RPMI8226 (cell line): ENCODE results near the gene ITSN1.

Source experiments
- DNase-seq: peaks from one replicate; pipeline ENCODE4 v3.0.0-alpha.2; 2015

ITSN1 gene

DNA sequence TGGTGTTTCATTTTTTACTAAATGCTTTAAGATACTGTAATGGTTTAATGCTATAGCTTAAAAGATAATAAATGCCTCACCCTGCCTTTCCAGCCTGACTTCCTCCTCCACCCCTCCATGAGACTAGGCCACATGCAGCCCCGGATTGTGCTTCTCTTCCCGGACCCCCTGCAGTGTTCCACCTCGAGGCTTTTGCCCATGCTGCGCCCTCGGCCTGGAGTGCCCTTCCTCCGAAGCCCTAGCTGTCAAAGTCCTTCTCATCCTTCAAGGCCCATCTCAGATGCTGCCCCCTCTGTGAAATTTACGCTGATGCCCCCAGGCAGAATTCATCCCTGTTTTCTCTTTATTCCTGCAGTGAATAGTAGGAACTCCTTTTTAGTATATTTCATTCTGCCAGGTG lies 174.8 kb downstream of the ITSN1 start:
- no peak for DNase-seq

GRCh38 chr21:33817663-33818451 lies 175.6 kb downstream of the ITSN1 start:
- no peak for DNase-seq

GRCh38 chr21:33820230-33820770 lies 178.0 kb downstream of the ITSN1 start:
- DNase-seq: no peak

GRCh38 chr21:33820798-33821197 lies 178.5 kb downstream of the ITSN1 start:
- DNase-seq: no peak

GRCh38 chr21:33821503-33822322 lies 179.4 kb downstream of the ITSN1 start:
- DNase-seq: no peak

DNA sequence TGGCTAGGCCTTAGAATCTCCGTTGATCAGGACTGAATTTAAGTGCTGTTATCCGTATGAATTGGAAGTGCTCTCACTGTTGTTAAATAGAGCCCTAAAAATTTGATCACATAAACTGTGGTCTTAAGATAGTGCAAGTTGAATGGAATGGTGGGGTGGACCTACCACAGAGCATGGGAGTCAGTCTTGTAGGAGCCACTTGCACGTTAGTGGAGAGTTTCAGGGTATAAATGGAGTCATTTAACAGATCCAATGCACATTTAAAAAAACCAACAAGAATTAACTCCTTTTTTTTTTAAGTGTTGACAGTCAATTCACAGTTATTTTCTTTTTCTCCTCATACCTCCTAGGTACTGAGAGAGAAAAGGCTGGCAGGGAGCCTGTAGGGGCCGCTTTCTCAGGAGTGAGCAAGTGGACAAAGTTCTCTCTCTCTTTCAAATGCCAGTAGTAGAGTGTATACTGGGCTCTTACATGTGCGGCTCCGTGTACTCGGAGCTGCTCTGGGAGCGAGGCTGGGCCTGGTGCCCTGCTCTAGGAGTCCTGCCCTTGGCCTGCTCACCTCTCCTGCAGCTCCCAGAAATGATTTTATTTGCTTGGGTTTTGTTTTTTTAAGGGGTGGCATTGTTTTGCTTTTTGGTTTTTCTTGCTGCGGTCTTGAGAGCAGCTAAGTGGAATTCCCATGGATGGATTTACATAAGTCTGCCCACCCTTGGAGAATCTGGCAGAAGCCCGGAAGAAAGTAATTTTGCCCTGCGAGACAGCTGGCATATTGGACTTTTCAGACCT lies 182.0 kb downstream of the ITSN1 start:
- no peak for DNase-seq

DNA sequence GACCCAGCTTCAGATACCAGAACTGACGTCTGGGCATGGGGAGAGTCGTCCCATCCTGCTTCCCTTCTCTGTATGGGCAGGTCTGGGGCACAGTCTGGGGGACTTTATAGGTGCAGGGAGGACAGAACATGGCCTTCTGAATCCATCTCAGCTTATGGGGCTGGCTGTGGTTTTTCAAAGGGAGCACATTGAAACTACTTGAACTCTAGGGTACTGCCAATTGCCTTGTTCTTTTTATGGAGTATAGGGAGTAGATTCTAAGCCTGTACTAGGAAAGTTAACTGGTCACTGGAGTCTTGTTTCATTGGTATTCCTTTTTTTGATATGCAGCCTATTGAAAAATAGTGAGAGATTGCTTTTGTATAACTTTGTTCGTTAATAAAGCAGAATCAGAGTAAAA lies 183.1 kb downstream of the ITSN1 start:
- no peak for DNase-seq

DNA sequence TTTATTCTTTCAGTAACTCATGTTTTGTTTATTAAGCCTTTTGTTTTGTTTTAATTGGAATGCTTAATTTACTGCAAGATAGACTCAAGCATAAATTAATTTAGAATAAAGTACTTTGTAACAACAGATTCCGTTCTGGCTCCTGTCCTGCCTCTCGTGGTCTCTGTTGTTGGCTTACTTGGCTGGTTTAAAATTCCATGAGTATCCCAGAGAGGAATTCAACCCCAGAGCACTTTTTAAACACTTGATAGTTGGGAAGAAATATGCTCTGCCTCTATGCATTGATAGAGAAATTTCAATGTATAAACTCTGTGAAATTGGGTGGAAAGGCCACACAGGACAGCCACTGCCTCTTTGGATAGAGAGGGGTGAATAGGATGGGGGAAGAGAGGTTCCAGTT lies 183.6 kb downstream of the ITSN1 start:
- DNase-seq: no peak

DNA sequence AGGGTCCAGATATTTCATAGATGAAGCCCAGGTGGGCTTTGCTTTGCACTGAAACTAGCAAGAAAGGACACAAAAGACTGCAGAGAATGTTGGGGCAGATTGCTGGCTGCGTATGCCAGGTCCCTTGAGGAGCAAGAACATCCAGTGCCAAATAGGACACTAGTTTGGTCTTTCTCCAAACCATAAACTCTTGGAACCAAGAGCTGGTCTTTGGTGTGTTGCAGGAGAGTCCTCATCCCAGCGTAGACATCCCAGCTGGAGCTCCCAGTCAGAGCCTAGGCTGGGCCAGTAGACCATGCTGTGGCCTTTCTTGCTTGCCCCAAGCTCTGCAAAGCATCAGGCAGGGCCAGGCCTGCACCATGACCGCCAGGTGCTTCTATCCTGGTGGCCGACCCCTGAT lies 185.8 kb downstream of the ITSN1 start:
- DNase-seq: no peak

DNA sequence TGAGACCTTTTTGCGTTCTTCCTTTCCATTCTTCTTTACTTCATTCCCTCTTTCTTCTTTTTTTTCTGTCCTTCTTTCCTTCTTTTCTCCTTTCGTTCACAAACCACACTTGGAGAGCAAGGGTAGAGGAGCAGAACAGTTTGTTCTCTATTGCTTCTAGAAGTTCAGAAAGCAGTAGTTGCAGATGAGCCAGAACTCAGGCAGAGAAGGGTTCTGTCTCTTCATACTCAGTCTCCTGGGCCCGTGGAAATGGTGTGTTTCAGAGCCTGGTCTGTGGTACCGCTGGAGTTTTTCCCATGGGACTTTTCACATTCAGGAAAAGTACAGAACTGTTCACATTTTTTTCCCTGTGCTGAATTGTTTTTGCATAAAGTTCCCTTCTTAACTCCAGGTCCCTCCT lies 186.3 kb downstream of the ITSN1 start:
- no peak for DNase-seq

DNA sequence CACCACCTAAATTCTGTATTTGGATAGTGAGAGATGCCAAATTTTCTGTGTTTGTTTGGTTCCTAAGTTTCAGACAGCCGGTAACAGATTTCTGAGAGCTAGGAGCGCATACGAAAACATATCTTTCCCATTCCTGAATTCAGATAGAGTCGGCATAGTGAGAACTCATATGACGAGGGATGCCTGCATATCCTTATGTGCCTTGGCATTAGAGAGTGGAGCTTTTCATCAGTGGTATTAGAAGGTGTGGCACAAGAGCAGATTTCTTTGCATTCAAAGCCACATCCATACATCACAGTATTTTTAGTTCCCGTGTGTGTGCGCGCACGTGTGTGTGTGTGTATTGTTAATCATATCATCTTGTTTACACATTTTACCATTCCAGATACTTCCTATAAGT lies 187.5 kb downstream of the ITSN1 start:
- no peak for DNase-seq

DNA sequence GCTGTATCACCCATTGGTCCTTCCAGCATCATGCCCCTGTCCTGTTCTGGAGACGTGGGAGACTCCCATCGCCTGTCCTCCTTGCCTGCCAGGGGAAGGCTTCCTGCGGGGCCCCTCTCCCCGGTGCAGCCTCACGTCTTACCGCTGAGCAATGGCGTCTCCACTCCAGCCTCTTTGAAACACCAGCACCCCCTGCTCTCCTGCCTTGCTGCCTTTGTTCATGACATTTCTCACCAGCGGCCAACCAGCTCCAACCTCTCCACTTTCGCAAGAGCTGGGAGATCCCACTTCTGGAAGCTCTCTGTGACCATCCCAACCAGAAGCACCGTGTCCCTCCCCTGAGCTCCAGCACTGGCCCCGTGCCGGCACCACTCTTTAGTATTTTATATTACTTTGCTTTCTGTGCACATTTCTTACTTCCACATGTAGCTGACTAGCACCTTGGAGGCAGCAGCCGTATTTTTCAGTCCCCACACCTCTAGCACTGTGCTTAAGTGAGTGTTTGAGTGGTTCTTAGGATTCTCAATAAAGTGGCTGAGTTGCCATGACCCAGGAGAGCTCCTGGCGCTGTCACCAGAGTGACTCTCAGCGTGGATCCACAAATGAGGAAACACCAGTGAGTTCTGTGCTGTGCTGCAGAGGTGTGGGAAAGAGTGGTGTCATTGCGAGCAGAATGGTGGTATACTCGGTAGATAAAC lies 189.8 kb downstream of the ITSN1 start:
- no peak for DNase-seq

- no peak for DNase-seq
Measured at GRCh38 chr21:33834801-33835500, 192.7 kb downstream of the ITSN1 start.

DNA sequence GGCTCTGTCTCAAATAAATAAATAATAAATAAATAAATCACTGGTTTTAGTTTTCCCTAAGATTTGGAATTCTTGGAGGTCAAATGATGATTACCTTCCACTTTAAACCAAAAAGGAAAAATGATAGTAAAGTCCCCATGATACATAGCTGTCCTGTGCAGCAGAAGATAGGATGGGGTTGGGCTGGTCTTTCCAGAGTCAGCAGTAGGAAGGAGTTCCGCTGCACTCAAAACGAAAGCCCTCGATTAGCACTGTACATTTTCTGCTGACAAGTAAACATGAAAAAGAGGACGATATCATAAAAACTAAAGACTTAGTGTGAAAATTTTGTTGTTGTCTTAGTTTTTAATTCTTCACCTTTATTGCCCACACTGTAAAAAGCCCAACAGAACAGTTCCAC lies 193.6 kb downstream of the ITSN1 start:
- no peak for DNase-seq

DNA sequence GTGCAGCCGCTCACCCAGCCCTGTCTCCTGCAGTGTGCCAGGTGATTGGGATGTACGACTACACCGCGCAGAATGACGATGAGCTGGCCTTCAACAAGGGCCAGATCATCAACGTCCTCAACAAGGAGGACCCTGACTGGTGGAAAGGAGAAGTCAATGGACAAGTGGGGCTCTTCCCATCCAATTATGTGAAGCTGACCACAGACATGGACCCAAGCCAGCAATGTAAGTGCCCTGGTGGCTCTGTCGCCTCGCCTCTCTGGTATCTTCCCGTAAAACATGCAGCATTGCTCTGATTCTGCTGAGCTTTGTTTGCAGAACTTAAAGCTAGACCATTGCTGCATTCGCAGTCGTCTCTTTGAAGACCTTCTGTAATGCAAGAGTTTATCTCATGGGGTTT lies 194.1 kb downstream of the ITSN1 start:
- DNase-seq: no peak

- no peak for DNase-seq
Measured at GRCh38 chr21:33839167-33839716, 196.9 kb downstream of the ITSN1 start.

- no peak for DNase-seq
Measured at GRCh38 chr21:33839806-33840205, 197.5 kb downstream of the ITSN1 start.

GRCh38 chr21:33840771-33841170 lies 198.5 kb downstream of the ITSN1 start:
- no peak for DNase-seq

- DNase-seq: no peak
Measured at GRCh38 chr21:33841561-33841960, 199.3 kb downstream of the ITSN1 start.

GRCh38 chr21:33843216-33843615 lies 200.9 kb downstream of the ITSN1 start:
- no peak for DNase-seq

DNA sequence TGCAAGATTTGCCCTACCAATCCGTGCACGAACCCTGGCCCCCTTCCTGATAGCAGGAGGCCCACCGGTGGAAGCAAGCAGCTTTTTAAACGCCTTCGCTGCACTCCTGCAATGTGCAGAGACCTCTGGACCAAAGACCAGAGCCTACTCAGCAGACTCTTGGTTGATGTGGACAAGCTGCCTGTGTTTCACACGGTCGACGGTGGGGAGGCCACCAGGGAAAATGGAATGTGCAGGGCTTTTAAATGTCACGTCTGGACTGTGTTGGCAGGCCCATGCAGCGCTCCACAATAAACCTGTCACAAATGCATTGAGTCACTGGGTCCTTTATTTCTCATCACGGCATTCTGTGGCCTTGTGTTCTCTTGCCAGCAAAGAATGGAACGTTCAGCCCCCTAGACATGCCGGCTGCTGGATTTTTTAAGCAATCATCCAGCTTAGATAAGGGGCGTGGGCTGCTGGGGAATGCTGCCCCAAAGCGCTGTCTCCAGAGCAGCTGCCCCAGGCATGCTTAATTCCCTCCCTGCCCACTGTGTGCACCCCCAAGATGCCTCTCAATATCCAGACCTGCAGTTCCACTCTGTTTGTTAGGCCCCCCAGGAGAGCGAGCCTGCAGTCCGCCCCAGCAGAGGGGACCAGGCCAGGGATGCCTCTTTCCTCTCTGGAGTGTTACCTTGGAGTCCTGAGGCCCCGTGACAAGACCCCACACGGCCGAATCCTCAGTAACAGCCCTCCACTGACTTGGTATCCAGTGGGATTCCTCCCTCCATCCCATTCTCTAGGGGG lies 202.0 kb downstream of the ITSN1 start:
- DNase-seq: no peak
